Measurements from ENCODE around the gene ZBTB6. TPM values are rescaled to one million over a fixed set of nuclear protein-coding genes. Genes with fewer than 3 reads are reported as not detected.

ZBTB6 gene
- total and polyA plus RNA-seq, 2 donors (not counting 1 experiment from before 2014, with no cell fraction given), result 8.5 to 16.3 TPM

GRCh38 chr9:122866079-122866478 is 47.0 kb downstream of the ZBTB6 start:
- Histone ChIP-seq H3K9ac (ENCODE audit: insufficient read depth, low read length) (no peak overlapping the region), H3K9me3 (ENCODE audit: control insufficient read depth, insufficient read depth, low read depth, low read length) (no peaks in the 10 kb centered on the region), H3K4me3 (replicated peaks in 1 of 4; ENCODE audit: control extremely low read depth in 1 of 4, insufficient read depth in 1 of 4, low read depth in 3 of 4, low read length in 4 of 4) (no peak overlapping the region), H2AFZ (ENCODE audit: low read length) (no peak overlapping the region), H3K4me2 (ENCODE audit: extremely low read depth, insufficient read depth, low read length) (no peak overlapping the region), H4K20me1 (ENCODE audit: control insufficient read depth, extremely low read depth, insufficient read depth, low read length) (no peaks in the 10 kb centered on the region), H3K27me3 (ENCODE audit: control insufficient read depth, insufficient read depth, low read length) (no peaks in the 10 kb centered on the region), H3K27ac (ENCODE audit: insufficient read depth, low read length) (no peak overlapping the region), H3K36me3 (ENCODE audit: control insufficient read depth, insufficient read depth, low read length) (peaks cover 1% of the 10 kb centered on the region), H3K79me2 (ENCODE audit: control insufficient read depth, insufficient read depth, low read length) (no peaks in the 10 kb centered on the region), H3K4me1 (ENCODE audit: control insufficient read depth, extremely low read depth, insufficient read depth, low read length) (no peaks in the 10 kb centered on the region)
- no peak for TF ChIP-seq EZH2 (IDR thresholded peaks at IDR 0.05; ENCODE audit: low read length, missing control alignments)
- no peak for TF ChIP-seq CTCF (conservative IDR thresholded peaks at IDR 0.05 in 1 of 2, IDR thresholded peaks at IDR 0.05 in 1 of 2; ENCODE audit: low read depth in 1 of 2, low read length in 2 of 2)
- DNase-seq (ENCODE audit: low read depth in 2 of 2), result no peak

- H3K9ac ChIP-seq (ENCODE audit: insufficient read depth, low read length), result no peak overlapping the region
- no peaks in the 10 kb centered on the region for H3K79me2 ChIP-seq (ENCODE audit: control insufficient read depth, insufficient read depth, low read length)
- DNase-seq (ENCODE audit: low read depth in 2 of 2), result no peak
- TF ChIP-seq CTCF (conservative IDR thresholded peaks at IDR 0.05 in 1 of 2, IDR thresholded peaks at IDR 0.05 in 1 of 2; ENCODE audit: low read depth in 1 of 2, low read length in 2 of 2) (no peak), EZH2 (IDR thresholded peaks at IDR 0.05; ENCODE audit: low read length, missing control alignments) (no peak)
- no peak overlapping the region for H2AFZ ChIP-seq (ENCODE audit: low read length)
- H3K27ac ChIP-seq (ENCODE audit: insufficient read depth, low read length), result no peak overlapping the region
- no peak overlapping the region for H3K4me2 ChIP-seq (ENCODE audit: extremely low read depth, insufficient read depth, low read length)
- H3K27me3 ChIP-seq (ENCODE audit: control insufficient read depth, insufficient read depth, low read length), result no peaks in the 10 kb centered on the region
- peaks cover 1% of the 10 kb centered on the region for H3K36me3 ChIP-seq (ENCODE audit: control insufficient read depth, insufficient read depth, low read length)
- no peak overlapping the region for H3K4me3 ChIP-seq (replicated peaks in 1 of 4; ENCODE audit: control extremely low read depth in 1 of 4, insufficient read depth in 1 of 4, low read depth in 3 of 4, low read length in 4 of 4)
- no peaks in the 10 kb centered on the region for H3K4me1 ChIP-seq (ENCODE audit: control insufficient read depth, extremely low read depth, insufficient read depth, low read length)
- H3K9me3 ChIP-seq (ENCODE audit: control insufficient read depth, insufficient read depth, low read depth, low read length), result no peaks in the 10 kb centered on the region
- no peaks in the 10 kb centered on the region for H4K20me1 ChIP-seq (ENCODE audit: control insufficient read depth, extremely low read depth, insufficient read depth, low read length)
These were observed 47.8 kb downstream of the ZBTB6 start for GRCh38 chr9:122865300-122865699.

GRCh38 chr9:122863407-122863806 is 49.7 kb downstream of the ZBTB6 start:
- H2AFZ ChIP-seq (ENCODE audit: low read length), result no peak overlapping the region
- peaks cover 5% of the 10 kb centered on the region for H3K36me3 ChIP-seq (ENCODE audit: control insufficient read depth, insufficient read depth, low read length)

More at GRCh38 chr9:122863407-122863806, 49.7 kb downstream of the ZBTB6 start:
- no peaks in the 10 kb centered on the region for H3K27me3 ChIP-seq (ENCODE audit: control insufficient read depth, insufficient read depth, low read length)
- no peaks in the 10 kb centered on the region for H3K9me3 ChIP-seq (ENCODE audit: control insufficient read depth, insufficient read depth, low read depth, low read length)
- H4K20me1 ChIP-seq (ENCODE audit: control insufficient read depth, extremely low read depth, insufficient read depth, low read length), result no peaks in the 10 kb centered on the region
- DNase-seq (ENCODE audit: low read depth in 2 of 2), result no peak
- no peak overlapping the region for H3K4me3 ChIP-seq (replicated peaks in 1 of 4; ENCODE audit: control extremely low read depth in 1 of 4, insufficient read depth in 1 of 4, low read depth in 3 of 4, low read length in 4 of 4)
- no peaks in the 10 kb centered on the region for H3K79me2 ChIP-seq (ENCODE audit: control insufficient read depth, insufficient read depth, low read length)
- H3K4me2 ChIP-seq (ENCODE audit: extremely low read depth, insufficient read depth, low read length), result no peak overlapping the region
- H3K4me1 ChIP-seq (ENCODE audit: control insufficient read depth, extremely low read depth, insufficient read depth, low read length), result no peaks in the 10 kb centered on the region
- no peak overlapping the region for H3K27ac ChIP-seq (ENCODE audit: insufficient read depth, low read length)
- H3K9ac ChIP-seq (ENCODE audit: insufficient read depth, low read length), result no peak overlapping the region
- no peak for TF ChIP-seq EZH2 (IDR thresholded peaks at IDR 0.05; ENCODE audit: low read length, missing control alignments)
- no peak for TF ChIP-seq CTCF (conservative IDR thresholded peaks at IDR 0.05 in 1 of 2, IDR thresholded peaks at IDR 0.05 in 1 of 2; ENCODE audit: low read depth in 1 of 2, low read length in 2 of 2)
